ENCODE results near the gene KCNG2. TPM values are rescaled to one million over a fixed set of nuclear protein-coding genes. Genes with fewer than 3 reads are reported as not detected.

Gene KCNG2
- total RNA-seq, 2 experiments from 2014 or later, result not detected

GRCh38 chr18:79919089-79919488 lies 121.4 kb downstream of the KCNG2 start:
- no peak for ATAC-seq
- H3K27ac Mint-ChIP-seq, result no peak overlapping the region
- CTCF ChIA-PET, result no interaction called here
- POLR2A ChIA-PET, result no interaction called here
- no peak for DNase-seq
- H3K36me3 Mint-ChIP-seq (ENCODE audit: low read depth), result peaks cover 38% of the 10 kb centered on the region
- intact Hi-C loops (cut with micrococcal nuclease), result no loop called here
- peaks cover 9% of the 10 kb centered on the region for H3K4me1 Mint-ChIP-seq (ENCODE audit: low read depth)
- TF ChIP-seq, protein P1, sequence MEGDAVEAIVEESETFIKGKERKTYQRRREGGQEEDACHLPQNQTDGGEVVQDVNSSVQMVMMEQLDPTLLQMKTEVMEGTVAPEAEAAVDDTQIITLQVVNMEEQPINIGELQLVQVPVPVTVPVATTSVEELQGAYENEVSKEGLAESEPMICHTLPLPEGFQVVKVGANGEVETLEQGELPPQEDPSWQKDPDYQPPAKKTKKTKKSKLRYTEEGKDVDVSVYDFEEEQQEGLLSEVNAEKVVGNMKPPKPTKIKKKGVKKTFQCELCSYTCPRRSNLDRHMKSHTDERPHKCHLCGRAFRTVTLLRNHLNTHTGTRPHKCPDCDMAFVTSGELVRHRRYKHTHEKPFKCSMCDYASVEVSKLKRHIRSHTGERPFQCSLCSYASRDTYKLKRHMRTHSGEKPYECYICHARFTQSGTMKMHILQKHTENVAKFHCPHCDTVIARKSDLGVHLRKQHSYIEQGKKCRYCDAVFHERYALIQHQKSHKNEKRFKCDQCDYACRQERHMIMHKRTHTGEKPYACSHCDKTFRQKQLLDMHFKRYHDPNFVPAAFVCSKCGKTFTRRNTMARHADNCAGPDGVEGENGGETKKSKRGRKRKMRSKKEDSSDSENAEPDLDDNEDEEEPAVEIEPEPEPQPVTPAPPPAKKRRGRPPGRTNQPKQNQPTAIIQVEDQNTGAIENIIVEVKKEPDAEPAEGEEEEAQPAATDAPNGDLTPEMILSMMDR (IDR thresholded peaks at IDR 0.05), result no peak
- no peaks in the 10 kb centered on the region for H3K27me3 Mint-ChIP-seq
- H3K9me3 Mint-ChIP-seq, result peaks cover 3% of the 10 kb centered on the region
- H3K4me3 Mint-ChIP-seq, result no peak overlapping the region

DNA sequence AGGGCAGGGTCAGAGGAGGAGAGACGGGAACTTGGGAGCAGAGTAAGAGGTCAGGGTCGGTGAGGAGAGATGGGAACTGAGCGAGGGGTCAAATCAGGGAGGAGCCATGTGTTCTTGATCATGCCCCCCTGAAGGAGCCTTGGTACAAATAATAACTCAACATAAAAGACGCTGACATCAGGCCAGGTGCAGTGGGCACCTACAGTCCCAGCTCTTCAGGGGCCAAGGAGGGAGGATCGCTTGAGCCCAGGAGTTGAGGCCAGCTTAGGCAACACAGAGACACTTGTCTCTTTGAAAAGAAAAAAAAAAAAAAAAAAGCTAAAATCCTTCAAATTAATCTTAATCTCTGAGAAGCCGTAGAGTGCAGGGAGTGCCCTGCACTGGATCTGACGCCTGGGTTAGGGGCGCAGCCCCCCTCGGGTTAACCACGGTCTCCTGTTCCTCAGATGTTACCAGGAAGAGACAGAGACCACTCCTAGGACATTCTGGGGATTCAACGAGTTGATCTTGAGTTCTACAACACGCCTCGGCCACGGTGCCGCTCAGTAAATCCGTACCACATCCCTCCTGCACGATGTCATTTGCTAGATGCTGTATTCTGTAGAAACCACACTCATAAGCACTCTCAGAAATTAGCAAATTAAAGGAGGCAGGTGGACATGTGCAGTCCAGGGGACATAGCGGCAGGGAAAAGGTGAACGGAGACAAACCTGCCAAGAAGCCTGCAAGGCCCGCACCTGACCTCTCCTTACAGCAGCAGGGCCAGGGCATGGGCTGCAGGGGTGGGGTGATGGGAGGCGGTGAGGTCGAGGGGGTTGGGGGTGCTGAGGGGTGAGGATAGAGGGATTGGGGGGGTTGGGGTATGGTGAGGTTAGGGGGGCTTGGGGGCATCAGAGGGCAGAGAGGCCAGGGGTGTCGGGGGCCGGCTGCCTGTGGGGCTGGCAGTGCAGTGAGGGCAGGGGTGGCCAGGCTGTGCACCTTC lies 124.5 kb downstream of the KCNG2 start:
- Mint-ChIP-seq H3K27me3 (no peaks in the 10 kb centered on the region), H3K9me3 (no peaks in the 10 kb centered on the region), H3K36me3 (ENCODE audit: low read depth) (peaks cover 17% of the 10 kb centered on the region), H3K4me3 (no peak overlapping the region), H3K4me1 (ENCODE audit: low read depth) (no peaks in the 10 kb centered on the region), H3K27ac (no peak overlapping the region)
- intact Hi-C loops (cut with micrococcal nuclease), result no loop called here
- POLR2A ChIA-PET, result no interaction called here
- TF ChIP-seq, protein P1 (IDR thresholded peaks at IDR 0.05), result no peak
- CTCF ChIA-PET, result no interaction called here
- DNase-seq, result no peak
- no peak for ATAC-seq

DNA sequence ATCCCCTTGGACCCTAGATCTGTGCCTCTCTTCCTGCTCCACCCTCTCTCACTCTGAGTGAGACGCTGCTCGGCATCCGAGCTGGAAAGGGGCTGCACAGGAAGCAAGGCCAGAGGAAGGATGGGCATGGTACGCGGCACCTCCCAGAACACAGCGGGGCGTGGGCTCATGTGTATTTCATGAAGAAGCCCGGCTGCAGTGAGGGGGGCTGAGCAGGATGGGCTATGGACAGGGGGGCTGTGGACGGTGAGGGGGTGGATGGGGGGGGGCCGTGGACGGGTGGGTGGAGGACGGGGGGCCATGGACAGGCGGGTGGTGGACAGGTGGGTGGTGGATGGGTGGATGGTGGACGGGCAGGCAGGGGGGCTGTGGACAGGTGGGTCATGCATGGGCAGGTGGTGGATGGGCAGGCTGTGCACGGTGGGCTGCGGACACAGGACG lies 125.3 kb downstream of the KCNG2 start:
- peaks cover 19% of the 10 kb centered on the region for H3K36me3 Mint-ChIP-seq (ENCODE audit: low read depth)
- H3K9me3 Mint-ChIP-seq, result no peaks in the 10 kb centered on the region
- ChIA-PET POLR2A (no interaction called here), CTCF (no interaction called here)
- no peaks in the 10 kb centered on the region for H3K4me1 Mint-ChIP-seq (ENCODE audit: low read depth)
- no peak overlapping the region for H3K27ac Mint-ChIP-seq
- ATAC-seq, result no peak
- DNase-seq, result no peak
- intact Hi-C loops (cut with micrococcal nuclease), result no loop called here
- no peak overlapping the region for H3K4me3 Mint-ChIP-seq
- TF ChIP-seq, protein P1 (IDR thresholded peaks at IDR 0.05), result no peak
- no peaks in the 10 kb centered on the region for H3K27me3 Mint-ChIP-seq

- no peaks in the 10 kb centered on the region for H3K27me3 Mint-ChIP-seq
- POLR2A ChIA-PET, result no interaction called here
- intact Hi-C loops (cut with micrococcal nuclease), result no loop called here
- ATAC-seq, result no peak
- H3K4me3 Mint-ChIP-seq, result no peak overlapping the region
- peaks cover 25% of the 10 kb centered on the region for H3K36me3 Mint-ChIP-seq (ENCODE audit: low read depth)
- H3K27ac Mint-ChIP-seq, result no peak overlapping the region
- CTCF ChIA-PET, result no interaction called here
- H3K9me3 Mint-ChIP-seq, result peaks cover 7% of the 10 kb centered on the region
- no peaks in the 10 kb centered on the region for H3K4me1 Mint-ChIP-seq (ENCODE audit: low read depth)
- TF ChIP-seq, protein P1 (IDR thresholded peaks at IDR 0.05), result no peak
- no peak for DNase-seq
Observed at GRCh38 chr18:79923896-79924585, 126.3 kb downstream of the KCNG2 start.
